Neutrophil (primary cell): ENCODE results near the gene RALA.

Experiments
- H3K27ac ChIP-seq: fragments of 200-600 bp; sonication (generic); 2 replicates; pipeline ENCODE4 v1.5.1; 2016; ENCODE audit warnings: mild to moderate bottlenecking, moderate library complexity
- H3K27me3 ChIP-seq: fragments of 200-600 bp; sonication (generic); 2 replicates; pipeline ENCODE4 v1.6.0; 2016; ENCODE audit warnings: mild to moderate bottlenecking
- H3K36me3 ChIP-seq: fragments of 200-600 bp; sonication (generic); 2 replicates; pipeline ENCODE4 v1.5.1; 2017
- H3K4me1 ChIP-seq, 2 experiments: fragments of 200-600 bp in 1 of 2; sonication (generic) in 1 of 2; 1 replicate in 1 of 2; 2 replicates in 1 of 2; pipeline versions ENCODE4 v1.5.1 to v1.6.1; 2013 to 2016; ENCODE audit warnings: low read depth in 1 of 2, low read length in 1 of 2, mild to moderate bottlenecking in 1 of 2, moderate library complexity in 1 of 2; ENCODE audit not compliant: control insufficient read depth in 1 of 2, insufficient read depth in 1 of 2
- H3K4me3 ChIP-seq, 2 experiments: fragments of 200-600 bp in 1 of 2; sonication (generic) in 1 of 2; 1 replicate in 1 of 2; 2 replicates in 1 of 2; pipeline ENCODE4 v1.5.1; 2013 to 2016; ENCODE audit warnings: low read depth in 1 of 2, low read length in 1 of 2, mild to moderate bottlenecking in 1 of 2, moderate library complexity in 1 of 2
- H3K9me3 ChIP-seq: fragments of 200-600 bp; sonication (generic); 2 replicates; pipeline ENCODE4 v1.5.1; 2016
- TF ChIP-seq, protein P1 (sequence below): fragments of 200-600 bp; sonication (generic); IDR thresholded peaks from 2 replicates; pipeline ENCODE4 v1.5.1; 2016; ENCODE audit warnings: antibody characterized with exemption

Gene RALA

DNA sequence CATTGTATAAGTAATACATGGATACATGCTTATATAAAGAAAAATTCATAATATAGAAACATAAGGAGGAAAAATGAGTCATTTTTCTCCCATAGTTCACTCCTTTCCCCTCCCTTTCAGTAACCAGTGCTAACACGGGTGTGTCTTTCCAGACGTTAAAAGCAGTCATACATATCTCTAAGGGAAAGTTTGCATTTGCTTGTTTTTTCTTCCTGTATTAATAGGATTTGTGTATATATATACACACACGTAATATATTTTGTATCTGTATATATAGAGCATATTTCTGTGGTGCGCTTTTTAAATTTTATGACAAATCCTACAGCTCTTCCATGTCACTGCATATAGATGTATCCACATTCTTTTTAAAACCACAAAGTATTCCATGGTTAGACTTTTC, 78.8 kb downstream of the RALA start:
- H3K27ac ChIP-seq = no peak overlapping the region
- TF ChIP-seq, protein P1, sequence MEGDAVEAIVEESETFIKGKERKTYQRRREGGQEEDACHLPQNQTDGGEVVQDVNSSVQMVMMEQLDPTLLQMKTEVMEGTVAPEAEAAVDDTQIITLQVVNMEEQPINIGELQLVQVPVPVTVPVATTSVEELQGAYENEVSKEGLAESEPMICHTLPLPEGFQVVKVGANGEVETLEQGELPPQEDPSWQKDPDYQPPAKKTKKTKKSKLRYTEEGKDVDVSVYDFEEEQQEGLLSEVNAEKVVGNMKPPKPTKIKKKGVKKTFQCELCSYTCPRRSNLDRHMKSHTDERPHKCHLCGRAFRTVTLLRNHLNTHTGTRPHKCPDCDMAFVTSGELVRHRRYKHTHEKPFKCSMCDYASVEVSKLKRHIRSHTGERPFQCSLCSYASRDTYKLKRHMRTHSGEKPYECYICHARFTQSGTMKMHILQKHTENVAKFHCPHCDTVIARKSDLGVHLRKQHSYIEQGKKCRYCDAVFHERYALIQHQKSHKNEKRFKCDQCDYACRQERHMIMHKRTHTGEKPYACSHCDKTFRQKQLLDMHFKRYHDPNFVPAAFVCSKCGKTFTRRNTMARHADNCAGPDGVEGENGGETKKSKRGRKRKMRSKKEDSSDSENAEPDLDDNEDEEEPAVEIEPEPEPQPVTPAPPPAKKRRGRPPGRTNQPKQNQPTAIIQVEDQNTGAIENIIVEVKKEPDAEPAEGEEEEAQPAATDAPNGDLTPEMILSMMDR = no peak
- no peak overlapping the region for H3K4me3 ChIP-seq
- H3K9me3 ChIP-seq = no peaks in the 10 kb centered on the region
- H3K4me1 ChIP-seq = peaks cover 4 to 9% of the 10 kb centered on the region in 2 experiments
- peaks cover 22% of the 10 kb centered on the region for H3K36me3 ChIP-seq
- no peaks in the 10 kb centered on the region for H3K27me3 ChIP-seq

DNA sequence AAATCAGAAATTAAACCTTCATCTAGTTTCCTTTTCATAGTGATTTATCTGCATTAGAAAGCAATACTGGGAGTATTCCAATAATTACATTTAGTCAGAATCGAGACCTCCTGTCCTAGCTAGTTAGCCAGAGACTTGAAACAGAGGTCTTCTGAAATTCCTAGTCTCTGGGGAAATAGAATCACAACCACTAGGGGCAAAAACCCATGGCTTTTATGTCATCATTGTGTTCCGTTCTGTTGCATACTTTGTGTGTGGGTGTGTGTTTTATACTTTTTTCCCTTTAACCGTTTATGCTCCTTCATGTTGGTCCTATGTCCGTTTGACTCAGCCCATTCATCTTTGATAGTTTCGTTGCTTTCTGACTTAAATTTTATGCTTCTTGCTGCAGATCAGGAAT, 79.8 kb downstream of the RALA start:
- peaks cover 21% of the 10 kb centered on the region for H3K36me3 ChIP-seq
- peaks cover 4 to 9% of the 10 kb centered on the region in 2 experiments for H3K4me1 ChIP-seq
- no peaks in the 10 kb centered on the region for H3K9me3 ChIP-seq
- H3K4me3 ChIP-seq = no peak overlapping the region
- no peaks in the 10 kb centered on the region for H3K27me3 ChIP-seq
- TF ChIP-seq, protein P1 = no peak
- no peak overlapping the region for H3K27ac ChIP-seq

DNA sequence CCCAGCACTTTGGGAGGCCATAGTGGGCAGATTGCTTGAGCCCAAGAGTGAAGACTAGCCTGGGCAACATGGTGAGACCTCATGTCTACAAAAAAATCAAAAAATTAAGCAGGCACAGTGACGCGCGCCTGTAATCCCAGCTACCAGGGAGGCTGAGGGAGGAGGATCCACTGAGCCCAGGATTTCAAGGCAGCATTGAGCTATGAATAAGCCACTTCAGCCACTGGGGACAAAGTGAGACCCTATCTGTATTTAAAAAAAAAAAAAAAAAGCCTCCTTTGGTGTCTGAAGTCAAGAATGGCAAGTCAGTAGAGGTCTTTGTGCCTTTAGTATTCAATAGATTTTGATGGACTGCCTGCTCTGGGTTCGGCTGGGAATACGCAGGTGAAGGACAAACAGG, 85.7 kb downstream of the RALA start:
- Histone ChIP-seq H3K9me3 (no peaks in the 10 kb centered on the region), H3K27ac (no peak overlapping the region), H3K4me1 (no peaks in the 10 kb centered on the region), H3K27me3 (no peaks in the 10 kb centered on the region), H3K36me3 (peaks cover 19% of the 10 kb centered on the region), H3K4me3 (no peak overlapping the region)
- TF ChIP-seq, protein P1 = no peak

DNA sequence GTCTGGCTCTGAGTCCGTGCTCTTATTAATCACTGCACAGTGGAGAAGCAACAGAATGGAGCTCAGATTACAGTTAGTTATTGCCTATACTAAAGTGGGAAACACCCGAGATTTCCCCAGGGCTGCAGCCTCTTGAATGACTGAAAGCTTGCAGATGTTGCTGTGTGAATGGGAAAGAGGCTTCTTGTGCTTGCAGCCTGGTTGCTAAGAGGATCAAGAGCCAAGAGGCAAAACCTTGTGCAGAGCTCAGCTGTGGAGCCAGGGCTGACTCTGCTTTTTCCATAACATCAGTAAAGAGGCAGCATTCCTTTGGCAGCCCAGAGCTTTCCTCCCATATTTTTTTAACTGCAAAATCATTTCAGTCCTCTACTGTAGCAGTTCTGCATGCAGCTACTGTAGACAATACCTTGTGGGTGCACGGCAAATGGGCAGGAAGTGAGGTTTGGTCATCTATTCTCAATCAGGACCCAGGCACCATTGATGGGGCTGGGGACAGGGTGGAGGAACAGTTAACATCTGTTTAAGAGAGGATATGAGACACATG, 86.5 kb downstream of the RALA start:
- Histone ChIP-seq H3K4me3 (no peak overlapping the region), H3K27ac (no peak overlapping the region), H3K4me1 (no peaks in the 10 kb centered on the region), H3K9me3 (no peaks in the 10 kb centered on the region), H3K27me3 (no peaks in the 10 kb centered on the region), H3K36me3 (peaks cover 19% of the 10 kb centered on the region)
- TF ChIP-seq, protein P1 = no peak

DNA sequence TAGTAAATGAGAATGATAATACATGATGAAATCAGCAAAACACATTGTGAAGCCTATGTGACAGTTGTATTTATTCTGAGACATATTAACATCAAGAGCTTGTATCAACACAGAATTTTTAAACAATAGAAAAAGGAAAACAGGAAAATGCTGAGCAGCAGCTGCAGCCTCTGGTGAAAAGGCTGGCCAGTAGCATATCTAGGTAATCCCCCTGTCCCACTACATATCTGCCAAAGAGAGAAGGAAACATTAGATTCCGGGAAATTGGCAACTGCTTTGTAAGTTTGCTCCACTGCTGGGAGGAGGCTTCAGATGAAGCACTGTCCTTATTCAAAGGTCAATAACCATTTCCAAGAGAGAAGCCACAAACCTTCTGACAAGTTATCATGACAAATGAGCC, 89.4 kb downstream of the RALA start:
- no peak overlapping the region for H3K27ac ChIP-seq
- H3K9me3 ChIP-seq = no peaks in the 10 kb centered on the region
- no peaks in the 10 kb centered on the region for H3K4me1 ChIP-seq
- TF ChIP-seq, protein P1 = no peak
- no peaks in the 10 kb centered on the region for H3K27me3 ChIP-seq
- no peak overlapping the region for H3K4me3 ChIP-seq
- peaks cover 3% of the 10 kb centered on the region for H3K36me3 ChIP-seq
